ENCODE measurements around the gene IRAK3. TPM values are rescaled to one million over a fixed set of nuclear protein-coding genes. Genes with fewer than 3 reads are reported as not detected.
"Not testable (repeated sequence)": the region's sequence is repeated elsewhere in the genome, so short reads cannot be mapped to it uniquely, and the experiment has no call there.

Gene IRAK3
- total RNA-seq, 1 donor from 2014 or later, result 11.0 TPM

- peak within 1 kb of the TSS; percentile 96 to 98 (median 98) for H3K4me3 ChIP-seq (ENCODE audit: low read length in 3 of 3)
- peaks cover 0 to 3% (median 0%) of the 10 kb centered on the region in 3 donors for H3K36me3 ChIP-seq (ENCODE audit: control insufficient read depth in 3 of 3, insufficient read depth in 3 of 3, low read length in 3 of 3)
- H3K9ac ChIP-seq (ENCODE audit: low read depth in 1 of 3, low read length in 3 of 3), result peak within 1 kb of the TSS; percentile 86 to 97 (median 96)
- no peaks in the 10 kb centered on the region for H3K27me3 ChIP-seq (ENCODE audit: control insufficient read depth in 3 of 3, insufficient read depth in 3 of 3, low read length in 3 of 3)
- H3K9me3 ChIP-seq (ENCODE audit: control insufficient read depth in 3 of 3, low read length in 3 of 3), result no peaks in the 10 kb centered on the region
- H3K27ac ChIP-seq (ENCODE audit: low read depth, low read length), result peak within 1 kb of the TSS; percentile 97
- H3K4me1 ChIP-seq (ENCODE audit: control insufficient read depth in 3 of 3, insufficient read depth in 3 of 3, low read length in 3 of 3), result peaks cover 8 to 13% (median 9%) of the 10 kb centered on the region in 3 donors
These were observed 19.5 kb upstream of the IRAK3 start, which contains the start of gene TMBIM4 for GRCh38 chr12:66169221-66170170. Gene TMBIM4 (minus strand): TSS chr12:66169996. CDS start chr12:66169951, 45 bp downstream.

GRCh38 chr12:66170606-66171005 is 18.4 kb upstream of the IRAK3 start:
- H3K36me3 ChIP-seq (ENCODE audit: control insufficient read depth in 3 of 3, insufficient read depth in 3 of 3, low read length in 3 of 3), result peaks cover 0 to 3% (median 0%) of the 10 kb centered on the region in 3 donors
- H3K4me3 ChIP-seq (ENCODE audit: low read length in 3 of 3), result peak overlapping the region in 2 of 3 donors; percentile 98
- H3K4me1 ChIP-seq (ENCODE audit: control insufficient read depth in 3 of 3, insufficient read depth in 3 of 3, low read length in 3 of 3), result peaks cover 8 to 13% (median 9%) of the 10 kb centered on the region in 3 donors
- H3K27me3 ChIP-seq (ENCODE audit: control insufficient read depth in 3 of 3, insufficient read depth in 3 of 3, low read length in 3 of 3), result no peaks in the 10 kb centered on the region
- no peak overlapping the region for H3K27ac ChIP-seq (ENCODE audit: low read depth, low read length)
- H3K9me3 ChIP-seq (ENCODE audit: control insufficient read depth in 3 of 3, low read length in 3 of 3), result no peaks in the 10 kb centered on the region
- H3K9ac ChIP-seq (ENCODE audit: low read depth in 1 of 3, low read length in 3 of 3), result no peak overlapping the region

- H3K9ac ChIP-seq (ENCODE audit: low read depth in 1 of 3, low read length in 3 of 3); H3K4me1 ChIP-seq (ENCODE audit: control insufficient read depth in 3 of 3, insufficient read depth in 3 of 3, low read length in 3 of 3); H3K9me3 ChIP-seq (ENCODE audit: control insufficient read depth in 3 of 3, low read length in 3 of 3); H3K27ac ChIP-seq (ENCODE audit: low read depth, low read length); H3K4me3 ChIP-seq (ENCODE audit: low read length in 3 of 3); H3K36me3 ChIP-seq (ENCODE audit: control insufficient read depth in 3 of 3, insufficient read depth in 3 of 3, low read length in 3 of 3); H3K27me3 ChIP-seq (ENCODE audit: control insufficient read depth in 3 of 3, insufficient read depth in 3 of 3, low read length in 3 of 3): not testable (repeated sequence)
These were observed 14.4 kb upstream of the IRAK3 start for GRCh38 chr12:66174391-66175325.

GRCh38 chr12:66176105-66176900 is 12.7 kb upstream of the IRAK3 start:
- no peaks in the 10 kb centered on the region for H3K9me3 ChIP-seq (ENCODE audit: control insufficient read depth in 3 of 3, low read length in 3 of 3)
- no peak overlapping the region for H3K27ac ChIP-seq (ENCODE audit: low read depth, low read length)
- no peaks in the 10 kb centered on the region for H3K4me1 ChIP-seq (ENCODE audit: control insufficient read depth in 3 of 3, insufficient read depth in 3 of 3, low read length in 3 of 3)
- H3K9ac ChIP-seq (ENCODE audit: low read depth in 1 of 3, low read length in 3 of 3), result no peak overlapping the region
- no peaks in the 10 kb centered on the region for H3K36me3 ChIP-seq (ENCODE audit: control insufficient read depth in 3 of 3, insufficient read depth in 3 of 3, low read length in 3 of 3)
- H3K4me3 ChIP-seq (ENCODE audit: low read length in 3 of 3), result no peak overlapping the region
- no peaks in the 10 kb centered on the region for H3K27me3 ChIP-seq (ENCODE audit: control insufficient read depth in 3 of 3, insufficient read depth in 3 of 3, low read length in 3 of 3)

GRCh38 chr12:66182956-66183355 is 6.1 kb upstream of the IRAK3 start:
- H3K27ac ChIP-seq (ENCODE audit: low read depth, low read length), result no peak overlapping the region
- H3K27me3 ChIP-seq (ENCODE audit: control insufficient read depth in 3 of 3, insufficient read depth in 3 of 3, low read length in 3 of 3), result peaks cover 2 to 5% (median 3%) of the 10 kb centered on the region in 3 donors
- peaks cover 0 to 5% (median 0%) of the 10 kb centered on the region in 3 donors for H3K4me1 ChIP-seq (ENCODE audit: control insufficient read depth in 3 of 3, insufficient read depth in 3 of 3, low read length in 3 of 3)
- H3K4me3 ChIP-seq (ENCODE audit: low read length in 3 of 3), result no peak overlapping the region
- no peak overlapping the region for H3K9ac ChIP-seq (ENCODE audit: low read depth in 1 of 3, low read length in 3 of 3)
- no peaks in the 10 kb centered on the region for H3K36me3 ChIP-seq (ENCODE audit: control insufficient read depth in 3 of 3, insufficient read depth in 3 of 3, low read length in 3 of 3)
- H3K9me3 ChIP-seq (ENCODE audit: control insufficient read depth in 3 of 3, low read length in 3 of 3), result no peaks in the 10 kb centered on the region

GRCh38 chr12:66184822-66185221 is 4.2 kb upstream of the IRAK3 start:
- H3K27me3 ChIP-seq (ENCODE audit: control insufficient read depth in 3 of 3, insufficient read depth in 3 of 3, low read length in 3 of 3), result peaks cover 9 to 13% (median 13%) of the 10 kb centered on the region in 3 donors
- not testable (repeated sequence) for H3K4me3 ChIP-seq (ENCODE audit: low read length in 3 of 3); H3K9me3 ChIP-seq (ENCODE audit: control insufficient read depth in 3 of 3, low read length in 3 of 3)

GRCh38 chr12:66187036-66187435 is 2.0 kb upstream of the IRAK3 start:
- Histone ChIP-seq H3K36me3 (ENCODE audit: control insufficient read depth in 3 of 3, insufficient read depth in 3 of 3, low read length in 3 of 3) (no peaks in the 10 kb centered on the region), H3K4me3 (ENCODE audit: low read length in 3 of 3) (no peak overlapping the region), H3K27ac (ENCODE audit: low read depth, low read length) (peak overlapping the region; percentile 23), H3K9me3 (ENCODE audit: control insufficient read depth in 3 of 3, low read length in 3 of 3) (no peaks in the 10 kb centered on the region), H3K4me1 (ENCODE audit: control insufficient read depth in 3 of 3, insufficient read depth in 3 of 3, low read length in 3 of 3) (peaks cover 0 to 12% (median 8%) of the 10 kb centered on the region in 3 donors), H3K9ac (ENCODE audit: low read depth in 1 of 3, low read length in 3 of 3) (no peak overlapping the region), H3K27me3 (ENCODE audit: control insufficient read depth in 3 of 3, insufficient read depth in 3 of 3, low read length in 3 of 3) (peaks cover 9 to 13% (median 11%) of the 10 kb centered on the region in 3 donors)

More at GRCh38 chr12:66184822-66185221, 4.2 kb upstream of the IRAK3 start:
- not testable (repeated sequence) for H3K27ac ChIP-seq (ENCODE audit: low read depth, low read length); H3K4me1 ChIP-seq (ENCODE audit: control insufficient read depth in 3 of 3, insufficient read depth in 3 of 3, low read length in 3 of 3); H3K36me3 ChIP-seq (ENCODE audit: control insufficient read depth in 3 of 3, insufficient read depth in 3 of 3, low read length in 3 of 3); H3K9ac ChIP-seq (ENCODE audit: low read depth in 1 of 3, low read length in 3 of 3)

- H3K27me3 ChIP-seq (ENCODE audit: control insufficient read depth in 3 of 3, insufficient read depth in 3 of 3, low read length in 3 of 3), result peaks cover 9 to 13% (median 11%) of the 10 kb centered on the region in 3 donors
- H3K4me3 ChIP-seq (ENCODE audit: low read length in 3 of 3), result no peak overlapping the region
- H3K4me1 ChIP-seq (ENCODE audit: control insufficient read depth in 3 of 3, insufficient read depth in 3 of 3, low read length in 3 of 3), result peaks cover 0 to 12% (median 8%) of the 10 kb centered on the region in 3 donors
- no peak overlapping the region for H3K27ac ChIP-seq (ENCODE audit: low read depth, low read length)
- no peaks in the 10 kb centered on the region for H3K9me3 ChIP-seq (ENCODE audit: control insufficient read depth in 3 of 3, low read length in 3 of 3)
- no peak overlapping the region for H3K9ac ChIP-seq (ENCODE audit: low read depth in 1 of 3, low read length in 3 of 3)
- H3K36me3 ChIP-seq (ENCODE audit: control insufficient read depth in 3 of 3, insufficient read depth in 3 of 3, low read length in 3 of 3), result no peaks in the 10 kb centered on the region
These were observed 1.2 kb upstream of the IRAK3 start for GRCh38 chr12:66187821-66188220.

GRCh38 chr12:66189486-66189843 is 451 bp downstream of the IRAK3 start:
- H3K9me3 ChIP-seq (ENCODE audit: control insufficient read depth in 3 of 3, low read length in 3 of 3), result no peaks in the 10 kb centered on the region
- no peaks in the 10 kb centered on the region for H3K36me3 ChIP-seq (ENCODE audit: control insufficient read depth in 3 of 3, insufficient read depth in 3 of 3, low read length in 3 of 3)
- peak overlapping the region; percentile 60 to 74 (median 63) for H3K4me3 ChIP-seq (ENCODE audit: low read length in 3 of 3)
- H3K27ac ChIP-seq (ENCODE audit: low read depth, low read length), result peak overlapping the region; percentile 76
- peaks cover 0 to 12% (median 8%) of the 10 kb centered on the region in 3 donors for H3K4me1 ChIP-seq (ENCODE audit: control insufficient read depth in 3 of 3, insufficient read depth in 3 of 3, low read length in 3 of 3)
- peaks cover 9 to 13% (median 9%) of the 10 kb centered on the region in 3 donors for H3K27me3 ChIP-seq (ENCODE audit: control insufficient read depth in 3 of 3, insufficient read depth in 3 of 3, low read length in 3 of 3)
- H3K9ac ChIP-seq (ENCODE audit: low read depth in 1 of 3, low read length in 3 of 3), result peak overlapping the region; percentile 45 to 63 (median 54)
